ENCODE measurements around the gene DNAAF1.

DNAAF1 gene

GRCh38 chr16:84144209-84144858, 774 bp upstream of the DNAAF1 start:
- H3K9me3 ChIP-seq (ENCODE audit: low read length), result no peaks in the 10 kb centered on the region
- no peaks in the 10 kb centered on the region for H3K36me3 ChIP-seq (ENCODE audit: insufficient read depth, low read length)
- no peaks in the 10 kb centered on the region for H3K27me3 ChIP-seq (ENCODE audit: control insufficient read depth in 1 of 2, insufficient read depth in 2 of 2, low read length in 2 of 2)
- peaks cover 12% of the 10 kb centered on the region for H3K4me1 ChIP-seq (ENCODE audit: insufficient read depth, low read length)
- peak overlapping the region; percentile 80 for H3K27ac ChIP-seq (ENCODE audit: low read depth, low read length)
- peak overlapping the region; percentile 61 for H3K9ac ChIP-seq (ENCODE audit: low read length)
- H3K4me3 ChIP-seq (ENCODE audit: low read depth in 1 of 2, low read length in 2 of 2), result peak overlapping the region; percentile 65 to 76

GRCh38 chr16:84150926-84151325, 5.8 kb downstream of the DNAAF1 start:
- no peak overlapping the region for H3K9ac ChIP-seq (ENCODE audit: low read length)
- H3K27me3 ChIP-seq (ENCODE audit: control insufficient read depth in 1 of 2, insufficient read depth in 2 of 2, low read length in 2 of 2), result no peaks in the 10 kb centered on the region
- H3K9me3 ChIP-seq (ENCODE audit: low read length), result no peaks in the 10 kb centered on the region
- no peak overlapping the region for H3K4me3 ChIP-seq (ENCODE audit: low read depth in 1 of 2, low read length in 2 of 2)
- H3K4me1 ChIP-seq (ENCODE audit: insufficient read depth, low read length), result no peaks in the 10 kb centered on the region
- no peak overlapping the region for H3K27ac ChIP-seq (ENCODE audit: low read depth, low read length)
- no peaks in the 10 kb centered on the region for H3K36me3 ChIP-seq (ENCODE audit: insufficient read depth, low read length)

- Histone ChIP-seq H3K4me1 (ENCODE audit: insufficient read depth, low read length) (no peaks in the 10 kb centered on the region), H3K9ac (ENCODE audit: low read length) (no peak overlapping the region), H3K4me3 (ENCODE audit: low read depth in 1 of 2, low read length in 2 of 2) (no peak overlapping the region), H3K27me3 (ENCODE audit: control insufficient read depth in 1 of 2, insufficient read depth in 2 of 2, low read length in 2 of 2) (no peaks in the 10 kb centered on the region), H3K36me3 (ENCODE audit: insufficient read depth, low read length) (no peaks in the 10 kb centered on the region), H3K9me3 (ENCODE audit: low read length) (no peaks in the 10 kb centered on the region), H3K27ac (ENCODE audit: low read depth, low read length) (no peak overlapping the region)
Measured at GRCh38 chr16:84153660-84154214, 8.6 kb downstream of the DNAAF1 start.

- Histone ChIP-seq H3K4me3 (ENCODE audit: low read depth in 1 of 2, low read length in 2 of 2) (no peak overlapping the region), H3K27ac (ENCODE audit: low read depth, low read length) (no peak overlapping the region), H3K27me3 (ENCODE audit: control insufficient read depth in 1 of 2, insufficient read depth in 2 of 2, low read length in 2 of 2) (no peaks in the 10 kb centered on the region), H3K36me3 (ENCODE audit: insufficient read depth, low read length) (no peaks in the 10 kb centered on the region), H3K4me1 (ENCODE audit: insufficient read depth, low read length) (no peaks in the 10 kb centered on the region), H3K9me3 (ENCODE audit: low read length) (no peaks in the 10 kb centered on the region), H3K9ac (ENCODE audit: low read length) (no peak overlapping the region)
Measured at GRCh38 chr16:84155226-84155625, 10.1 kb downstream of the DNAAF1 start.

- Histone ChIP-seq H3K4me3 (ENCODE audit: low read depth in 1 of 2, low read length in 2 of 2) (no peak overlapping the region), H3K9ac (ENCODE audit: low read length) (no peak overlapping the region), H3K27ac (ENCODE audit: low read depth, low read length) (no peak overlapping the region), H3K27me3 (ENCODE audit: control insufficient read depth in 1 of 2, insufficient read depth in 2 of 2, low read length in 2 of 2) (no peaks in the 10 kb centered on the region), H3K4me1 (ENCODE audit: insufficient read depth, low read length) (no peaks in the 10 kb centered on the region), H3K36me3 (ENCODE audit: insufficient read depth, low read length) (no peaks in the 10 kb centered on the region), H3K9me3 (ENCODE audit: low read length) (no peaks in the 10 kb centered on the region)
Measured at GRCh38 chr16:84155771-84156170, 10.7 kb downstream of the DNAAF1 start.

- no peaks in the 10 kb centered on the region for H3K4me1 ChIP-seq (ENCODE audit: insufficient read depth, low read length)
- H3K36me3 ChIP-seq (ENCODE audit: insufficient read depth, low read length), result no peaks in the 10 kb centered on the region
- H3K9ac ChIP-seq (ENCODE audit: low read length), result no peak overlapping the region
- peaks cover 0 to 4% of the 10 kb centered on the region in 2 donors for H3K27me3 ChIP-seq (ENCODE audit: control insufficient read depth in 1 of 2, insufficient read depth in 2 of 2, low read length in 2 of 2)
- H3K9me3 ChIP-seq (ENCODE audit: low read length), result no peaks in the 10 kb centered on the region
- H3K4me3 ChIP-seq (ENCODE audit: low read depth in 1 of 2, low read length in 2 of 2), result no peak overlapping the region
- H3K27ac ChIP-seq (ENCODE audit: low read depth, low read length), result no peak overlapping the region
Measured at GRCh38 chr16:84156342-84156784, 11.3 kb downstream of the DNAAF1 start.

- Histone ChIP-seq H3K36me3 (ENCODE audit: insufficient read depth, low read length) (no peaks in the 10 kb centered on the region), H3K27me3 (ENCODE audit: control insufficient read depth in 1 of 2, insufficient read depth in 2 of 2, low read length in 2 of 2) (peaks cover 0 to 4% of the 10 kb centered on the region in 2 donors)
Measured at GRCh38 chr16:84159007-84159406, 13.9 kb downstream of the DNAAF1 start.

GRCh38 chr16:84159800-84160199, 14.7 kb downstream of the DNAAF1 start:
- Histone ChIP-seq H3K27ac (ENCODE audit: low read depth, low read length) (no peak overlapping the region), H3K4me3 (ENCODE audit: low read depth in 1 of 2, low read length in 2 of 2) (no peak overlapping the region), H3K9ac (ENCODE audit: low read length) (no peak overlapping the region), H3K27me3 (ENCODE audit: control insufficient read depth in 1 of 2, insufficient read depth in 2 of 2, low read length in 2 of 2) (peaks cover 0 to 4% of the 10 kb centered on the region in 2 donors), H3K36me3 (ENCODE audit: insufficient read depth, low read length) (no peaks in the 10 kb centered on the region), H3K4me1 (ENCODE audit: insufficient read depth, low read length) (no peaks in the 10 kb centered on the region), H3K9me3 (ENCODE audit: low read length) (no peaks in the 10 kb centered on the region)

More at GRCh38 chr16:84159007-84159406, 13.9 kb downstream of the DNAAF1 start:
- no peaks in the 10 kb centered on the region for H3K4me1 ChIP-seq (ENCODE audit: insufficient read depth, low read length)
- H3K27ac ChIP-seq (ENCODE audit: low read depth, low read length), result no peak overlapping the region
- H3K4me3 ChIP-seq (ENCODE audit: low read depth in 1 of 2, low read length in 2 of 2), result no peak overlapping the region
- H3K9me3 ChIP-seq (ENCODE audit: low read length), result no peaks in the 10 kb centered on the region
- no peak overlapping the region for H3K9ac ChIP-seq (ENCODE audit: low read length)

- H3K4me3 ChIP-seq (ENCODE audit: low read depth in 1 of 2, low read length in 2 of 2), result no peak overlapping the region
- H3K36me3 ChIP-seq (ENCODE audit: insufficient read depth, low read length), result no peaks in the 10 kb centered on the region
- H3K9me3 ChIP-seq (ENCODE audit: low read length), result no peaks in the 10 kb centered on the region
- H3K27ac ChIP-seq (ENCODE audit: low read depth, low read length), result no peak overlapping the region
- no peak overlapping the region for H3K9ac ChIP-seq (ENCODE audit: low read length)
- H3K27me3 ChIP-seq (ENCODE audit: control insufficient read depth in 1 of 2, insufficient read depth in 2 of 2, low read length in 2 of 2), result peaks cover 0 to 4% of the 10 kb centered on the region in 2 donors
- H3K4me1 ChIP-seq (ENCODE audit: insufficient read depth, low read length), result no peaks in the 10 kb centered on the region
Measured at GRCh38 chr16:84161037-84161436, 15.9 kb downstream of the DNAAF1 start.

GRCh38 chr16:84161801-84162200, 16.7 kb downstream of the DNAAF1 start:
- Histone ChIP-seq H3K36me3 (ENCODE audit: insufficient read depth, low read length) (no peaks in the 10 kb centered on the region), H3K27ac (ENCODE audit: low read depth, low read length) (no peak overlapping the region), H3K4me1 (ENCODE audit: insufficient read depth, low read length) (no peaks in the 10 kb centered on the region), H3K27me3 (ENCODE audit: control insufficient read depth in 1 of 2, insufficient read depth in 2 of 2, low read length in 2 of 2) (peaks cover 0 to 4% of the 10 kb centered on the region in 2 donors), H3K9me3 (ENCODE audit: low read length) (no peaks in the 10 kb centered on the region), H3K9ac (ENCODE audit: low read length) (no peak overlapping the region), H3K4me3 (ENCODE audit: low read depth in 1 of 2, low read length in 2 of 2) (no peak overlapping the region)

- H3K36me3 ChIP-seq (ENCODE audit: insufficient read depth, low read length), result no peaks in the 10 kb centered on the region
- H3K9me3 ChIP-seq (ENCODE audit: low read length), result no peaks in the 10 kb centered on the region
- no peak overlapping the region for H3K4me3 ChIP-seq (ENCODE audit: low read depth in 1 of 2, low read length in 2 of 2)
- no peaks in the 10 kb centered on the region for H3K4me1 ChIP-seq (ENCODE audit: insufficient read depth, low read length)
- no peak overlapping the region for H3K9ac ChIP-seq (ENCODE audit: low read length)
- H3K27me3 ChIP-seq (ENCODE audit: control insufficient read depth in 1 of 2, insufficient read depth in 2 of 2, low read length in 2 of 2), result peaks cover 0 to 9% of the 10 kb centered on the region in 2 donors
- H3K27ac ChIP-seq (ENCODE audit: low read depth, low read length), result no peak overlapping the region
Measured at GRCh38 chr16:84165746-84166145, 20.6 kb downstream of the DNAAF1 start.
